Right lung (tissue), 10 donors: Measurements from ENCODE around the gene PCARE. TPM values are rescaled to one million over a fixed set of nuclear protein-coding genes. Genes with fewer than 3 reads are reported as not detected.
"Not testable (repeated sequence)": the region's sequence is repeated elsewhere in the genome, so short reads cannot be mapped to it uniquely, and the experiment has no call there.

Experiments used
- DNase-seq, 2 donors: peaks; one replicate each; pipeline ENCODE4 v3.0.0-alpha.2; 2013
- long read RNA-seq, 8 donors: transcript quantifications; one replicate each; lab custom pipeline, GENCODE V29; 2026
- polyA plus RNA-seq, 5 donors: library from polyadenylated mRNA; unstranded; fragments of 120-200 nt; gene quantifications; one replicate each; pipeline versions ENCODE4 v1.2.1 to v1.2.3, GENCODE V29; 2013; ENCODE audit warnings: inconsistent platforms in 1 of 5, low replicate concordance in 1 of 5; ENCODE audit not compliant: insufficient read length in 5 of 5, insufficient read depth in 1 of 5

The PCARE gene
- polyA plus RNA-seq, result under 1 TPM in 3 of 5 donors, not detected in 2; 0.04 to 0.06 (median 0.05) TPM
- long read RNA-seq, donor 1, result 0 reads
- long read RNA-seq, donor 2, result 0 reads
- long read RNA-seq, donor 3, full-length matches to known transcripts, result 1 of 1 reads
- long read RNA-seq, donor 3, partial matches to known transcripts, result 0 of 1 reads
- long read RNA-seq, donor 3, other reads (novel, unspliced or antisense), result 0 of 1 reads
- long read RNA-seq, donor 4, result 0 reads
- long read RNA-seq, donor 5, result 0 reads
- long read RNA-seq, donor 6, result 0 reads
- long read RNA-seq, donor 7, result 0 reads
- long read RNA-seq, donor 8, result 0 reads

DNA sequence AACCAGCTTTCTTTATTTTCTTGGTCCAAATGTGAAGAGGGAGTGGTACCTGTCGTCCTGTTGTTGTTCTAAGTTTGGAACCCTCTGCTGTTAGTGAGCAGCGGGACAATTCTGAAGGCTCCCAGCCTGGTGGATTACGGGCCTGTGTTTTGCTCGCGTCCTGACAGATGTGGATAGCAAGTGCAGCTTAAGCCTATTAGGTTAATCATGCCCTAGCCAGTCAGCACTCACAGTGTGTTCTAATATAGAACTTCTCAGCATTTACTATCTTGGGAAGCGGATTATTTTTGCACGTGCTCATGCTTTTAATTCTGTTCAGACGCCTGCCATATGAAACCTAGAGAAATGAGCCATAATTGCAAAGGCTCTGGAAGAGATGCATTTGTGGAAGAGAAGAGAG is at the start of gene PCARE:
TSS of gene PCARE (minus strand) at position 113 of the 400 bp plus-strand sequence. CDS start 262 bp downstream, outside the sequence.
- no peak for DNase-seq

DNA sequence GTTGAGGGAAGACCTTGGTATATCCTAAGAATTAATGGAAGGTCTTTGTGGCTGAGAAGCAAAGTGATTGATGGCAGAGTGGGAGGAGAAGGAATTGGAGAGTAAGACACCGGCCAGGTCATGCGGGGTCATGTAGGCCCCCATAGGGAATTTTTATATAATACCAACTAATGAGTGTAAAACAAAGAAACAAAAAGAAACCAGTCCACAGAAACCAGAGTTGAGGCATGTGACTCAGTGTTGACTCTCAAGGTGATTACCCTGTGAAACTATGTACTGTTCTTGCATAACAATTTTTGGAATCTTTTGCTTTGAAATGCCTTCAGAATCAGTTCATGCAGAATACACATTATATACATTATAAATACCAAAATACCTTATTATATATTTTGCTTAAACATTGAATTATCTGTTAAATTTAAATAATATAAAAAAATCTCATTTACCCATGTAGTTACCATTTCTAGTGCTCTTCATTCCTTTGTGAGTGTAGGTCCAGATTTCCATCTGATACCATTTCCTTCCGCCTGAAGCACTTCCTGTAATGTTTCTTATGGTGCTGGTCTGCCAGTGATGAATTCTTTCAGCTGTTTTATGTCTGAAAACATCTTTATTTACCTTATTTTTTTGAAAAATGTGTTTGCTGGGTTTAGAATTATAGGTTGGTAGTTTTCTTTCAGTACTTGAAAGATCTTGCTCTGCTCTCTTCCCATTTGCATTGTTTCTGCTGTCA is 49.5 kb upstream of the PCARE start:
- DNase-seq, result no peak

DNA sequence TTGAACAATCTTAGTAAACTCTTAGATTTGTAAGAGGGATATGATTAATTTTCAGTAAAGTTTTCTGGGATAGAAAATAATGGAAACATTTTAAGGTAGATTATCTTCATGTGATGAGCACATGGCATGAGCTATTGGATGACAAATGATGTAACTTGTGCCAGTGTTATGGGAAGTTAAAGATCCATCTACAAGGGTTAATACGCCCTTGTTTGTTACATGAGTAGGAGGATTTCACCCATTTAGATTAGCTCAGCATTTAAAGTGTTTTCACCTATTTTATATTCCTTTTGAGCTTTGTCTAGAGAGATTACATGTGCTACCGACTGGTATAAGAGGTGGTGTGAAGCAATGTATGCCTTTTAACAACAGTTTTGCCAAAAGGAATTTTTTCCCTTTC is 46.5 kb upstream of the PCARE start:
- no peak for DNase-seq

DNA sequence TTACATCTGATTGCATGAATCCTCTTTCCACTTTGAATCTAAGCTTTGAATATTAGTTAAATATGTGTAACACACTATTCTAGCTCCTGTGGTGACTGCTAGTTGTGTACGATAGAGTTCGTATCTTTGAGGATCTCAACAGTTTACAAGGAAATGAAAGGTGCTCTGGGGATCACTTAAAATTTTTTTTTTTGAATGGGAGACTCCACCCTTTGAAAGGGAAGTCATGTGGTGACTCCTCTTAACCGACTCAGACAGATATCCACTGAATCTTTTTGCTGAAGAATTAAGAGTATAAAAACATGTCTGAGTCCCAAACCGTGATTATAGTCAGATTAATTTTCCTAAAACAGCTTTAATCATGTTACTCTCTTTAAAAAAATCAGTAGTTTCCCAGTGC is 44.9 kb upstream of the PCARE start:
- no peak for DNase-seq

DNA sequence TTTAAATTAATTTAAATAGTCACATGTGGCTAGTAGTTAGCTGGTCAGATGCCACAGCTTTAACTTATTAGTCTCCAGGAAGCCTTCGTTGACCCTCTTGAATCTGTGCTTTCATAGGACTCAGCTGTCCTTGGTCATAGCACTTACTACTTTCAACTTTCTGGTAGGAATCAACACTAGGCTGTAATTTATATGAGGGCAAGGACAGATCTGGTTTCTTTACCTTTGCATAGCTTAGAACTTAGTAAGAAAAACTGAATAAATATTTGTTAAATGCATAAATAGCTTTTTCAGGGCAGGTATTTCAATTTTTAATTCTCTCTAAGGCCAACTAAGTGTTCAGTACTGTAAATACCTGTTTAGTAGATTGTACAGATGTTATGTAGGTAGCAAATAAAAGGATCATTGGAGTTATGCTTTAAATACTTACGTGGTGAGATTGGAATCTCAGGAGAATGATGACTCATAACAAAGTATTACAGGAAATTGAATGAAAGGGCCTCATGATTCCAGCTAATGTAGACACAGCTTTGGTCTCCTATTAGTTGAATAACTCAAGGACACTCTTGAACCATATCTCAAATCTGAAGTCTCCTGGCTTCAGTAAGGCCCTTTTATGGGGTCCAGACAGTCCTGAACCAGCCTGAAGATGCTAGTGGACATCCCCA is 43.4 kb upstream of the PCARE start:
- DNase-seq, result peak in 1 of 2 donors; percentile 15

DNA sequence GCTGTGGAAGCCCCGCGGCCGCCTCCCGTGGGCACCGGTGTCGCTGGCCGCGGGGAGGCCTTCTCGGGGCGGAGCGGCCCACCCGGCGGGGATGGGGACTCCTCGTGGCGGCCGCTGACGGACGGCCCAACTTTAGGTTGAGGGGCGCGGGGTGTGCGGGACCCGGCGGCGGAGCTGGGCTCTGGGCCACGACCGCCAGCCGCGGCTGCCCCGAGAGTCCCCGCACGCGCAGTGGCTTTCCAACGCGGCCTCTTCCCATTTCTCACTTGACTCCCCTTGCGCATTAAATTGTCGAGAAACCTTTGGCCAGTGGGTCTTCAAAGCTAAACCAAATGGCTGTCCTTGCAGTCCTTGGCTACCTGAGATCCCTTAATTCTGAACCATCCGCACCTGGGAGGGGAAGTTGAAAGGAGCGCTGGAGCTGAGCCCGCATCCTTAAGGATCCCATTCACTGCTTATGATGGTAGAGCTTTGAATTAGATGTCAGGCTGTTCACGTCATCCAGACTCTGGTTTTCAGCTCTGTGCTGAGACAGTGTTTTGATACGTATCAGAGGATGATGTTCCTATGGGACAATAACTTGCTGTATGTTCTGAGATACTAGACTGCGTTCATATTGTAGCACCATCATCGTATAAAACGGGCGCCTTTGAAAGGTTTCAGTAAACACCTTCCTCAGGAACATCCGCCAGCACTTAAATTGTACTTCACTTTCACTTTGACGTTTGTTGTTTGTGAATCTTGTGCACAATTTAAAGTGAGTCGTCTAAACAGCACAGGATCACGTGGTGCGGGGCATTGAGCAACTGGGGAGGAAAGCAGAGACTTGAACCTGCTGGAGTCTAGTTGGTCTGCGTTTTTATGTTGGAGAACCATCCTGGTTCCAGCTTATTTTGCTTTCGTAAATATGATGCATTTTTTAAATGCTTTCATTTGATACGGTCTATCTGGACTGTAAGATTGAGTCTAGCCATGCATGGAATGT is 41.8 kb upstream of the PCARE start:
- DNase-seq, result peak in 1 of 2 donors; percentile 28

DNA sequence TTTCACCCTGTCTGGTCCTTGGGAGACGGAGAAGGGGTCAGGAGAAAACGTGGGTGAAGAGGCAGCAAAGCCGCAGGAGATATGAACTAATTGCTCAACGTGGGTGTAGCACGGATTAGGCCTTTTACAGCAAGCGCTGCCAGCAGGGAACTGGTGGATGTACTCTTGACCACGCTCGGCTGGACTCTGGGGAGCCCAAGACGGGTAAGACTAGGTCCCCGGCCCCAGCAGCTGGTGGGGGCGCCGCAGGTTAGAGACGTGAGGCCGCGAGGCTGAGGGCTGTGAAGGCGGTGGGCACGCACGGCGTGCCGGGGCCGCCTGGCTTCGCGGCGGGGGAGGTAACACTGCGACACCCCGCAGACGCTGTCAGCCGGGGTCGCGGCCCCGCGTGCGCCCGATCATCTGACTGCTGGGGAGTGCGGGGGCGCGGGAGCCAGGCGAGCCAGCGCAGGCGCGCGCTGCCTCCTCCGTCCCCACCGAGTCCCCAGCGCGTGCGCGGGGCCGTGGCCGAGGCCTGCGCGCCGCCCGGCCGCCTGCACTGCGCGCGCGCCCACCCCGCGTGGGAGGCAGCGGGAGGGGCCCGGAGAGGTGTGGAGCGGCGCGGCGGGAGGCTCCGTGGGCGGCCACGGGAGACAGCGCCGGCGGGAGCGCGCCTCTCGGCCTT is 40.8 kb upstream of the PCARE start, which contains the start of gene CLIP4:
TSS of gene CLIP4 (plus strand) at position 470 of the 664 bp plus-strand sequence. CDS start 5,974 bp downstream, outside the sequence.
- peak in 1 of 2 donors; percentile 24 for DNase-seq

DNA sequence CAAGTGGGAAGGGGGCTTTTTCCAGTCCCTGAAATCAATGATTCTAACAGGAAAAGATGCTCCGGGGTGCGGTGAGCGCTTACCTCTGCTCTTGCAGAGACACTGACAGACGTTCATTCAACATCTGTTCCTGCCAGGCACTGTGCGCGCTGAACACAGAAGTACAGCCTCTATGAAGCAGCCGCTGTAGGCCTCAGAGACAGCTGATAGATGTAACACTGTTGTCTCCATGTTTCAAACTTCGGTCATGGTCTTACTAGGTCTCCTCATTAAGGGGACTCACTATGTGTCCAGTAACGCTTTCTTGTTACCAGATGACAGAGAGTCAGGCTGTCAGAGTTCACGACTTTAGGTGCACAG is 40.2 kb upstream of the PCARE start:
- no peak for DNase-seq

DNA sequence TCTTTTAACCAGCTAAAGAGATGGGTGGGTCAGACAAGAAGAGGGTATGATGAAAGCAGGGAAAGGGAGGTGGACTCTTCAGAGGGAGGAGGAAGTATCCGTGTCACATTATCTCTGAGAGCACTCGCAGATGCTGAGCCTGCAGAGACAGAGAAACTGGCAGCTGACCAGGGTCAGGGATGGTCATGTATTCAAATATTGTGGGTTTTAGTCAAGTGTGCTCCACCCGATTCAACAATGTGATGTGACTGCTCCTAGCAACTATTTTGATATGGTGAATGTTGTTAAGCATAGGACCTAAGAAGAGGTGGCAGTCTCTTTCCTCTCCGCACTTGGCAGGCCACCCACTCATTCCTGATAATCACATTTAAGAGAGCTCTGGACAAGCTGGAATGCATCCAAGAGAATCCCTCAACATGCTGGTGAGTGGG is 39.6 kb upstream of the PCARE start:
- DNase-seq, result no peak

DNA sequence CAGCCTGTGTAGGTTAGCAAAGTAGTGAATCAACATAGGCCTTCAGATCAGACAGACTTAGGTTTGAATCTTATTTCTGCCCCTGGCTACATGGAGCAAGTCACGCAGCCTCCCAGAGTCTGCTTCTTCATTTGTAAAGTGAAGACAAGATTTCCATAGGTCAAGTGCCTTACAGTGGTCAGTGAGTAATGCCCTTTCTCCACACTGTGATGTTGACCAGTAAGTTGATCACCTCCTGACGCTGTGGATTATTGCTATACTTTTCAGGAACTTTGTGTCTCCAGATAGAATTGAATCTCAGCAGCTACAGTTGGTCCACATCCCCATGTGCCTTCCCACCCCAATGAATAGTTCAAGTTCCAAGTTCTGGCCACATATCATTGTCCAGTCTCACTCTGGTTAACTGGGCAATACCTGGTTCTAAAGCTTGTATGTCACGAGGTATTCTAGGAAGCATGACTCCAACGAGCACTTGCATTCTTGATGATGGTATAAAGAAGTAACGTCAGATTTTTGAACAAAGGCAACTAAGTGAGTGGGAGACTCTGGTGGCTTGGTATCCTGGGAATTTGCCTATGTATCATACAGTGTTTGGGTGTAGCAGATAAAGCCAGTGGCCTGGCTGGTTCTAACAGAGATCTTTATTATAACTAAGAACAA is 38.8 kb upstream of the PCARE start:
- DNase-seq, result no peak

DNA sequence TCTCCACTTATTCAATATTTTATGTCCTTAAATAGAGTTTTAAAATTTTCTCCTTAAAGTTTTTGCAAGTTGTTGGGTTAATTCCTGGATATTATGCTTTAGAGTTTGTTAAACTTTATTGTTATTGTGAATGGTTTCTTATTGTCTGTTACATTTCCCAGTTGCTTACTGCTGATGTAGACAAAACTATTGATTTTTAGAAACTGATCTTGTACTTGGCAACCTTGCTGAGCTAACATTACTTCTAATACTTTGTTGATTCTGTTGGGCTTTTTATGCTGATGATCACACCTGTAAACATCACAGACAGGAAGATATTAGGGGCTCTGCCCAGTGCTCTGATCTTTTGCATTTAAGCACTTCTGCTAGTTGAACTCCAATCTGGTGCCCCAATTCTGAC is 38.1 kb upstream of the PCARE start:
- DNase-seq, result no peak

DNA sequence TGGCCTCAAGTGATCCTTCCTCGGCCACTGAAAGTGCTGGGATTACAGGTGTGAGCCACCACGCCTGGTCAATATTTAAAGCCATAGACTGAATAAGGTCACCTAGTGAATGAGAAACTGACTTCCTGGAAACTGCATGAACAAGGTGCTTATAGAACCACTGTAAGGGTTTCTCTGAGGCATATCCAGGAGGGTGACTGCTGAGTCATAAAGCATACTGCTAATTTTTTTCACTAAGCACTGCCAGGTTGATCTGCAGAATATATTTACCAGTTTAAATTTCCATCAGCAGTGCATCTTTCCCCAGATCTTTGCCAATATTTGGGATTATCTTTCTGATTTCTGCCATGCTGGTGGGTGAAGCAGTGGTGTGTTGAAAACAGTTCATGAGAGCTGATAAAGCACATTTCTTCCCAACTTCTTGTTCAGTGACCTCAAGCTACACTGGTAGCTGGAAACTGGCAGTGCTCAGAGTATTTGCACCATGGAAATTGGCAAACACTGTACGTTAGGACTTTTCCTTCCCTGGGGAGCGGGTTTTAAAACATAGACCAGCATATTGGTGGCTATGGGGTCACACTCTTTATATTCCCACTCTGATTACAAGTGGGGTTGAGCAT is 36.7 kb upstream of the PCARE start:
- no peak for DNase-seq

DNA sequence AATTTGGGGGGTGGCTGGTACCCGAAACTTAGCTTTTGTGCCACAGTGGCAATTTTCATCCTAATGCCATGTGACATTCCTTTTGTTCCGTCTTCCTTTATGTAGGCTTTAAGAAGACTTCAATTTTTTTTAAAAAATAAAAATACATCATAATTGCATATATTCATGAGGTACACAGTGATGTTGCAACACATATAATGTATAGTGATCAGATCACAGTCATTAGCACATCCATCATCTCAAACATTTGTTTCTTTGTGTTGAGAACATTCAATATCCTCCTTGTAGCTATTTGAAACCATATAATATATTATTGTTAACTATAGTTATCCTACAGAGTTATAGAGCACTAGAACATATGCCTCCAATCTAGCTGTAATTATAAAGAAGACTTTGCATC is 34.9 kb upstream of the PCARE start:
- DNase-seq, result no peak

DNA sequence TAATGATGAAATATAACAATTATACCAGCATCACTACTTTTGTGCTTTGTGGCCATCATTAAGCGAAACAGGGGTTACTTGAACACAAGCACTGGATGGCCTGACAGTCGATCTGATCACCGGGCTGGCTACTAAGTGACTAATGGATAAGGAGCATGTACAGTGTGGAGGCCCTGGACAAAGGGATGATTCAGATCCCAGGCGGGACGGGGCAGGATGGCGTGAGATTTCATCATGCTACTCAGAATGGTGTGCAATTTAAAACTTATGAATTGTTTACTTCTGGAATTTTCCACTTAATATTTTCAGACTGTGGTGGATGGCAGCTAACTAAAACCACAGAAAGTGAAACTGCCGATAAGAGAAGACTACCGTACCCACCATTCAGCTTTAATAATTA is 33.9 kb upstream of the PCARE start:
- no peak for DNase-seq

DNA sequence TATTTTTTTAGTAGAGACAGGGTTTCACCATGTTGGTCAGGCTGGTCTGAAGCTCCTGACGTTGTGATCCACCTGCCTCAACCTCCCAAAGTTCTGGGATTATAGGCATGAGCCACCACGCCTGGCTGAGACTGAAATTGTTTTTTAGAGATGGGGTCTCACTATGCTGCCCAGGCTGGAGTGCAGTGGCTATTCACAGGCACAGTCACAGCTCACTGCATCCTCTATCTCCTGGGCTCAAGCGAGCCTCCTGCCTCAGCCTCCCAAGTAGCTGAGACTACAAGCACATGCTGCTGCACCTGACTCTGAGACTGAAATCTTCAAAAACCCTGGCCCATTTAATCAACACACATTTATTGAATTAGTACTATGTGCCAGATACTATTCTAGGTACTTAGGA is 33.2 kb upstream of the PCARE start:
- not testable (repeated sequence) for DNase-seq

DNA sequence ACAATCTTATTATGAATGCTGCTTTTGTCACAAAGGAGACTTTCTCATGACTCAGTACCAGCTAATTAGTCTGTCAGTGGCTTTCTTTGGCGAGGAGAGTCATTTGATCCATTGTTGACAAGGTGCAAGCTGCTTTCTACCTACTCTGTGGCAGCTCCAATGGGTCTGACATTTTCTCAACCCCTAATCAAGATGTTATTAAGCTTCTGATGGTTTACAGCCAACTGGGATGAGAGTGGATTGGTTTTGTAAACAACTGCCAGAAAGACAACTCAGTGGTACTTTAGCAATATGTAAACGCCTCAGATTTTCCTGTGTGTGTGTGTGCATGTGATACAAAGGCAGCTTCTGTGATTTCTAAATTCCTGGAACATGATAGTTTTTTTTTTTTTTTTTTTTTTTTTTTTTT is 32.7 kb upstream of the PCARE start:
- DNase-seq, result no peak

DNA sequence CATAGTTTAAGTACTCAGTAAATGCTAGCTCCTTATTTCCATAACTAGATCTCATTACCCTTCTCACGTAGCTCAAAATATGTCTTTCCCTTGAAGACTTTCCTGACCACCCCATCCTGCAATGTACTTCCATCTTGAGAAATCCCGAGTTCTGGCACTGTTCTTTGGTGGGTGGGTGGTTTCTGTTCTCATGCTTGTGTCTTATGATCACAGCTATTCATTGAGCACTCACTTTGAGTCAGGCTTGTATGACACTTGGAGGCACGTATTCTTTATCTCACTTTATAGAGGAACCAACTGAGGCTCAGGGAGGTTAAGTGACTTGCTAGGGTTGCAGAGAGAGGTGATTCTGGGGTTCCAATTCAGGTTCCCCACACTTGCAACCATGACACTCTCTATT is 31.9 kb upstream of the PCARE start:
- DNase-seq, result no peak

DNA sequence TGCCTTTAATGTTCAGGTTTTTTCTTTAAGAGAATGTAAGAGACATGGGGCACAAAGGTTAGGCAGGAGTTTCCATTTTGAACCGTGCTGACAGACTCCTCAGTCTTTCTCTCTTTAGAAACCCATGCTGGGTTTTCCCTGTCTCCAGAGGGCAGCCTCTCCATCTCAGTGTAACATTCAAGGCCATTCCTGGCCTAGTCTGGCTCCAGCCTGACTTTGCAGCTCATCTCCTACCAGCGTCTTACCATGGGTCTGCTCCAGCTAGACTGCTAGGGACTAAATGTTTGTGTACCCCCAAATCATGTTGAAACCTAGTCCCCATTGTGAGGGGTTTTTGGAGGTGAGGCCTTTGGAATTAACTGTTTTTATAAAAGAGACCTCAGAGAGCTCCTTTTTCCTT is 31.1 kb upstream of the PCARE start:
- no peak for DNase-seq

DNA sequence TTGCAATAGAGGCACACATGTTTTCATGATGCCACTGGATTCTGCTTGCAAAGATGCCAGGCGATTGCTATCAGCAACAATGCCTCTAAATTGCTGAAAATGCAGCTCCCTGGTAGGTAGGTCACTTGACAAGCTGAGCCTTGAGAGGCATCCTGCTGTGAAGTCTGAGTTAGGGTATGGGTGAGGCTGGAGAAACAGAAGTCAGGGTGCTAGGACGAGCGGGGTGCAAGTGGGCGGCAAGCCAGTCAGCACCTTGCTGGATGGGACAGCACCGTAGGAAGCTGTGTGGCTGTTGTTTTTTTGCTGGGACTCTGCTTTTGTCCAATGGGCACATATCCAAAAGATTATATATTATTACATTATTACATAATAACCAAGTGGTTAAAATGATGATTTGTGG is 30.4 kb upstream of the PCARE start:
- no peak for DNase-seq

DNA sequence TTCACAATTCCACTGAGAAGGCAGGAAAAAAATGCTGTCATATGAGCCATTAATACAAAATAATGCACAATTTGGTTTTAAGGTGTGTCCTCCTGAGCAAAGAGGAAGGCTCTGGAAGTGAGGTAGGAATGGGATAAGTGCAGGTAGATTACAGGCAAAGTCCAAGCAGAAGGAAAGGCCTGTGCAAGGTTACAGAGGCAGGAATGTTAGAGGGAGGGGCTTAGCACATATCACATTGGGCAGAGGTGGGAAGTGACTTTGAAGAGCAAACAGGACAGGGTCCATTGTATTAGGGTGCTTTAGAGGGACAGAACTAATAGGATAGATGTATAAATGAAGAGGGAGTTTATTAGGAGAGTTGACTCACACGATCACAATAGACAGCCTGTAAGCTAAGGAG is 26.2 kb upstream of the PCARE start:
- DNase-seq, result no peak
